HG02938 (cell line): ENCODE measurements around the gene SSB.
A peak's percentile ranks its signal among the peaks of the same experiment; 100 is the strongest.
"Not testable (repeated sequence)": the region's sequence is repeated elsewhere in the genome, so short reads cannot be mapped to it uniquely, and the experiment has no call there.

Experiments used
- ATAC-seq: cut with Tn5 transposase; IDR thresholded peaks from one replicate; pipeline ENCODE4 v1.9.1; 2021; ENCODE audit warnings: mild to moderate bottlenecking, moderate library complexity; ENCODE audit not compliant: unreplicated experiment

The SSB gene

DNA sequence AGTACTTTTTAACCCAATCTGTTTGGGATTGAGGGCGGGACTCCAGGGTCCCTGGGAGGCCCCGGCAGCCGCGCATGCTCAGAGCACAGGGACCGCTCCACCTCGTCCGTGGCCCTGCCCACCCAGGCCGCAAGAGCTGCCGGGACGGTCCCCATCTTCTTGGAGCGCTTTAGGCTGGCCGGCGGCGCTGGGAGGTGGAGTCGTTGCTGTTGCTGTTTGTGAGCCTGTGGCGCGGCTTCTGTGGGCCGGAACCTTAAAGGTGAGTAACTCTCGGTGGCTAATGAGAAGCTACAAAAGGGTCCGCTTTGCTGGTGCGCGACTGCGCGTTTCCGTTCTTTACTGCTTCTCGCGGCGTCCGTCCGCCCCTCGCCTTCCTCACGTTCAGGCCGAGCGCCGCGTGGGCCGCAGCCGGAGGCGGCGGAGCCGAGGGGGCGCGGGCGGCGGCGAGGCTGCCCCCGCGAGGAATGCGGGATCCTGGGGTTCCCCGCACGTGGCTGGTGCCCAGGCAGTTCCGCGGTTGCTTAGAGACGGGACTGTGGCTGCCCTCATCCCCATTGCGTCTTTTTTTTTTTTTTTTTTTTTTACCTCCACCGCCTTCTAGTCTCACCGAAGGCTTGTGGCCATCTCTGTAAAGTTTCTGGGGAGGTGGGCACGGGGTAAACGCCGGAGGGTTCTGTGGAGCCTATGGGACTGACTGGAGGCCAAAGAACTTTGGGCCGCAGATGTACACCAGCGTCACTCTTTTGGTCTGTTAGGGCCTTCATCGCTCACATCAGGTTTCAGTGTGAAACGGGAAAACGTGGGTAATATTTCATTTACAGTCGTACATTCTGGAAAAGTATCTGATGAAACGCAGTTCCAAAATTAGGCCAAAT, at the start of gene SSB:
TSS of gene SSB (plus strand) at position 154 of the 875 bp plus-strand sequence. CDS start 2,090 bp downstream, outside the sequence.
- ATAC-seq, result peak; percentile 92

- ATAC-seq, result no peak
Observed at GRCh38 chr2:169752752-169753151, 45.9 kb upstream of the SSB start.

DNA sequence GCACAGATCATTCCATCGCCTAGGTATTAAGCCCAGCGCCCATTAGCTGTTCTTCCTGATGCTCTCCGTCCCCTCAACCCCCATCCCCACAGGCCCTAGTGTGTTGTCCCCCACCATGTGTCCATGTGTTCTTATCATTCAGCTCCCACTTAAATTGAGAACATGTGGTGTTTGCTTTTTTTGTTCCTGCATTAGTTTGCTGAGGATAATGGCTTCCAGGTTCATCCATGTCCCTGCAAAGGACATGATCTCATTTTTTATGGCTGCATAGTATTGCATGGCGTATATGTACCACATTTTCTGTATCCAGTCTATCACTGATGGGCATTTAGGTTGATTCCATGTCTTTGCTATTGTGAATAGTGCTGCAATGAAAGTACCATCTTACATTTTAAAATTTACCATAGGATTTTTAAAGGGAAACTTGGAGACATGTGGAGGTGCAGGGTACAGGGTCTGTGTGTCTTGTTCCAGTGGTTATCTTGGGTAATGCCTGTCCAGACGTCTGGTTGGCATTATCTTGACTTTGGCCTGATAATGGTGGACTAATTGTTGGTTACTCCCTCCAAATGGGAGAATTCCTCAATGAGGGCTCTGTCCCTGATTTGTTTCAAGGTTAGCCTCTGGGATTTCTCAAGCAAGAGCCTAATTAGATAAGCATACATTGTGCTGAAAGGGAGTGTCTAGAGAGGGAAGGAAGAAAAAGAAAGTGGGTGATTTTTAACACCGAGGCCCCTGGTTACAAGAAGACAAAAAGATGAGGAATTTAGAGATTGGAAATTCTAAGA, 43.4 kb upstream of the SSB start:
- no peak for ATAC-seq

DNA sequence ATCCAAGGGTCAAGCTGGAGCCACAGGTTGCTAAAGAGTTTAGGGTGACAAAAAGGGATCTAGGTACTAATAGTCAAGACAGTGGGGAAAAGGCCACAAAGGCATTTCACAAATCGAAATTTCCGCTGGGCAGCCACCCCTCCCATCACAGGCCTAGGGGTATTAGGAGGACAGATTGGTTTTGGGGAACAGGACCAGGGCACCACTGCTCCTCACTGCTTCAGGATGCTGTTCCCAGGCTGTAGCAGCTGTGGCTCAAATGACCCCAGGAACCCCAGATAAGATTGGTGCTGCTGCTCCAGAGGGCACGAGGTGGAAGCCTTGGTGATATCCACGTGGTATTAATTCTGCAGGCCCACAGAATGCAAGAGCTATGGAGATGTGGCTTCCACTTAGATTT, 42.3 kb upstream of the SSB start:
- ATAC-seq, result no peak

DNA sequence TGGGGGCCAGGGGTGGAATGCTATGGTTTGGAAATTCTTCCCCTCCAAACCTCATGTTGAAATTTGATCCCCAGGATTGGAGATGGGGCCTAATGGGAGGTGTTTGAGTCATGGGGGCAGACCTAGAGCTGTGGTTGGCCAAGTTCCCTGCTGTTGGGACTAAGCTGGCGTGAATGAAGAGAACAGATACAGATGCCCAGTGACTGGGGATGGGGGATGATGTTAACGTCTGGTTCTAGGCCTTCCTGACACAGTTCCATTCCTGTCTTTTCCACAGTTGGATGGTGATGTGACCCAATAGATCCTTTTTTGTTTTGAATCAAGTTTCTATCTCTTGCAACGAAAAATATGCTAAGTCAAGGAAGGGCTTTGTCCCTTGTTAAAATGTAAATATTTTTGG, 41.3 kb upstream of the SSB start:
- ATAC-seq, result no peak

GRCh38 chr2:169757778-169758177, 40.9 kb upstream of the SSB start:
- no peak for ATAC-seq

DNA sequence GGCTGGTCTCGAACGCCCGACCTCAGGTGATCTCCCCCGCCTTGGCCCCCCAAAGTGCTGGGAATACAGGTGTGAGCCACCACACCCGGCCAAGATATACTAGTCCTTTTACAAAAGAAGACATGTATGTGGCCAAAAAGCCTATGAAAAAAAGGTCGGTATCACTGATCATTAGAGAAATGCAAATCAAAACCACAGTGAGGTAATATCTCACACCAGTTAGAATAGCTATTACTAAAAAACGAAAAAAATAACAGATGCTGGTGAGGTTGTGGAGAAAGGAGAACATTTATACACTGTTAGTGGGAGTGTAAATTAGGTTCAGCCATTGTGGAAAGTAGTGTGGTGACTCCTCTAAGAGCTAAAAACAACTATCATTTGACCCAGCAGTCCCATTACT, 38.7 kb upstream of the SSB start:
- no peak for ATAC-seq

- ATAC-seq, result not testable (repeated sequence)
Observed at GRCh38 chr2:169760798-169761197, 37.9 kb upstream of the SSB start.

DNA sequence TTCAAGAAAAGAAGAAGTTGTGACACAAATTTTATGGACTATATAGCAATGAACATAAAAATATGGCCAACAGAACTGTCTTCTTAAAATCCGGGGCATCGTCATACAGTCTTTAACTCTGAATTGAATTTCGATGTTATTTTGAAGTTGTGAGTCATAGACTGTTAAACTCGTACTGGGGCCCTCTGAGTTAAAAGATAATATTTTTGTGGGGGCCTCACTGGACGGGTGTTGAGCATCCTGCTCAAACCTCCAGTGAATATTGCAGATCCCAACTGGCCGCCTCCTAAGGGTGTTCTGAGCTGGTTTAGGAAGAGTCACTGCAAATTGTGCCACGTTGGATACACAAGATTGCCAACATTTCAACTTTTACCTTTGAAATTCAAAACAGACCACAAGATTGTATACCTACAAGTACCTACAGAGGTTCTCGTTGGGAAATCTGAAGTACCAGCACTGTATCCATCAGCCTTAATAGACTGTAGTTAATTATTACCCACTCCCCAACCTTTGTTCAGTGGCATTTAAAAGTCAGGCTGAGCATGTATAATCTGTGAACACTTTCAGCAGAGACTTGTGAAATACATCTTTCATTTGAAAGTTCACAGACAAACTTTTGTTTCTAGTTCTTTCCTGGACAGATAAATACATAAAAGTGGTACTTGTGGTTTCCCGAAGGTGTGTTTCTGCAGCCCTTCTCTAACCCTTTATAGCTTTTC, 37.3 kb upstream of the SSB start:
- no peak for ATAC-seq

DNA sequence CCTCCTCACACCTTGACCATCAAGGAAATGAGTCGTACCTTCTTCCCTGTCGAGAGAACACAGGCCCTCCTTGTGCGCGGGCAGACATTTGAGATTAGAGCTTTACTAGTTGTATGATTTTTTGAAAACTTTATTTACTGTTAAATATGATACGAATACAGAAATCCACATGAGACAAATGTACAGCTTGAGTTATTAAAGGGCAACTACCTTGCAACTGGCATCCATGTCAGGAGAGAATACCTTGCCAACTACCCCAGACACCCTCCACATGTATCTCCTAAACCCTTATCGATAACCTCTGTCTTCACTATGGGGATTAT, 36.7 kb upstream of the SSB start:
- no peak for ATAC-seq

DNA sequence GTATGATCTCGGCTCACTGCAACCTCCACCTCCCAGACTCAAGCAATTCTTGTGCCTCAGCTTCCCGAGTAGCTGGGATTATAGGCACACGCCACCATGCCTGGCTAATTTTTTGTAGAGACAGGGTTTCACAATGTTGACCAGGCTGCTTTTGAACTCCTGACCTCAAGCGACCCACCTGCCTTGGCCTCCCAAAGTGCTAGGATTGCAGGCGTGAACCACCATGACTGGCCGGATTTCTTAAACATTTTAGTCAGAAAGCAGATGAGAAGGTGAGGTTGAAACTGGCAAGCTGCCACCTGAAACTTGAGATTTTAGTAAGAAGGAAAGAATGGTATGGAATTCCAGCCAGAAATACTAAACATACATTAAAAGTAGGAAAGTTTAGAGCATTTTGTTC, 33.1 kb upstream of the SSB start:
- ATAC-seq, result no peak

- no peak for ATAC-seq
Observed at GRCh38 chr2:169767243-169767888, 31.3 kb upstream of the SSB start.

DNA sequence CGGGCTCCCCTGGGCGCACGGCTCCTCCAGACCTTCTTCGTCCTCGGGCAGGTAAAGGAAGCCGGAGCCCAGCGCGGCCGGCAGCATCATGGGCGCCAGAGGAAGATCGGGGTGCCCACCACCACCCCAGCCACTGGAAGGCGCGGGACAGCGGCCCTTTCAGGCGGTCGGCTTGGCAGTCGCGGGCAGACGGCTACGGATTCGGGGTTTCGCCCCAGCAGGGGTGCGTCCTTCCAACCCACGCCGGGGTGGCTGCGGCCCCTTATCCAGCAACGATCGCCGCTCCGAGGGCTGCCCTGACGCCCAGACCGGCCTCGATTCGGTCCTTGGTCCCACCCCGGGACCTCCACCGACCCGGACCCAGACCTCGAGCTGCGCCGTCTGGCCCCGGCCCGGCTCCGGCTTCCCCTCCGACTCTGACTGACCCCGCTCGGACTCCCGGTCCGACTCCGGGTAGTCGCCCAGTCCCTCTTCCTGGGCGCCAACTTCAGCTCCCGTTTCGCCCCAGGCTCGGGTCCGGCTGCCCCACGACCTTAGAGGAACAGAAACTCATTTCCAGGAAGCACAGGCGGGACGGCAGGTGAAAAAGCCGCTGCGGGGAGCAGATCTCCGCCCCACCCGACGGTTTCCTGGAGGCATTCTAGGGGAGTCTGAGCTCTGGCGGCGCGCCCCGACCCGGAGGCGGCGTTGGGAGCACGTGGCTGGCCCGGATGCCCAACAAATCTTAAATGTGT, 30.2 kb upstream of the SSB start:
- ATAC-seq, result no peak

GRCh38 chr2:169771021-169771420, 27.6 kb upstream of the SSB start:
- no peak for ATAC-seq

- ATAC-seq, result no peak
Observed at GRCh38 chr2:169771612-169772011, 27.1 kb upstream of the SSB start.

DNA sequence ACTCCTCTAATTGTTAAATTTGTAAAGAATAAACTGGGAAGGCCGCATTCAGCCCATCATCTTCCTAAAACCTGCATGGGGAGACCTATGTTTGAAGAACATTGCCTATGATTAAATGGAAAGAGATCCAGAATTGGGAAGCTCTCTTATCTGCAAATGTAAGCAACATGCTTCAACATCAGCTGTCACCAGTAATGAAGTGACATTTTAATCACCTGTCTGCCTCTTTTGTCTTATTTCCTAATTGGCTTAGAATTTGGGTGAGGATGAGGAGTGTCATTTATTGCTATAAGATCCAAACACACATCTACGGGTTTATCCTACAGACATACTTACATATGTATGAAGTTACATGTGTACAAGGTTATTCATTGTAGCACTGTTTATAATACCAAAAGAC, 26.0 kb upstream of the SSB start:
- ATAC-seq, result no peak

DNA sequence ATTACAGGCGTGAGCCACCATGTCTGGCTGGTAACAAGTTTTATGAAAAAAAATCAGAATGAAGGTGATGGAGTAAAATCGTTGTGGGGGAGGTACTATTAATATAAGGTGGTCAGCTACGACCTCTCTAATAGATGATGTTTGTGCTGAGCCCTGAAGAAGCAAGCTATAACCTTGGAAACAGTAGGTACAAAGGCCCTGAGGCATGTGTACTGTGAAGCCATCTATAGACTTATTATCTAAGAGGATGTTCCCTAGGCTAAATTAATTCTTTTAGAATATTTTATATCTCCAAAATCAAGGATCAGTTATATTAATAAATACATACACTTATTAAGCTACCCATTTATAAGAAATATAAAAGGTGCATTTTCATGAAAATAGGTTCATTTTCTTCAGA, 23.3 kb upstream of the SSB start:
- ATAC-seq, result no peak

GRCh38 chr2:169775765-169776164, 22.9 kb upstream of the SSB start:
- ATAC-seq, result no peak

- ATAC-seq, result no peak
Observed at GRCh38 chr2:169776252-169776761, 22.4 kb upstream of the SSB start.

GRCh38 chr2:169778446-169778845, 20.2 kb upstream of the SSB start:
- no peak for ATAC-seq
